H1 (cell line): ENCODE measurements around the gene EPB41L1. TPM values are rescaled to one million over a fixed set of nuclear protein-coding genes. Genes with fewer than 3 reads are reported as not detected.

Source experiments
- CTCF ChIA-PET: fragments of 300-600 bp; sonication (Branson Sonifier 250); formaldehyde crosslinking; loops from one replicate; lab custom pipeline; 2021; ENCODE audit not compliant: partially characterized antibody; lab: Charles Lee
- POLR2A ChIA-PET: fragments of 300-600 bp; sonication (Branson Sonifier 250); formaldehyde crosslinking; loops from one replicate; lab custom pipeline; 2021; ENCODE audit warnings: inconsistent platforms; ENCODE audit not compliant: partially characterized antibody; lab: Charles Lee
- DNase-seq, 2 experiments: peaks; one replicate each; pipeline versions ENCODE4 v3.0.0 to v3.0.0-alpha.2; 2010 to 2022; ENCODE audit warnings: low spot score in 2 of 2, low read depth in 1 of 2, mixed read lengths in 1 of 2
- FAIRE-seq: peaks from 2 replicates; lab custom pipeline; 2011; peaks lifted over from hg19 to GRCh38; lab: Jason Lieb, UNC
- H2AFZ ChIP-seq: 2 replicates; pipeline ENCODE4 v1.8.1; 2012; ENCODE audit warnings: low read length, inconsistent platforms
- H2AK5ac ChIP-seq: 2 replicates; pipeline ENCODE4 v1.6.1; 2013; ENCODE audit warnings: low read depth, low read length
- H2BK120ac ChIP-seq: replicated peaks from 2 replicates; pipeline ENCODE3; 2013; ENCODE audit warnings: low read depth, low read length, inconsistent platforms
- H2BK12ac ChIP-seq: 2 replicates; pipeline ENCODE4 v1.6.1; 2013; ENCODE audit warnings: low read depth, low read length
- H2BK15ac ChIP-seq: 2 replicates; pipeline ENCODE4 v1.6.1; 2013; ENCODE audit warnings: low read length
- H2BK20ac ChIP-seq: 2 replicates; pipeline ENCODE4 v1.6.1; 2013; ENCODE audit warnings: low read length
- H2BK5ac ChIP-seq: 2 replicates; pipeline ENCODE4 v1.6.1; 2013; ENCODE audit warnings: low read depth, low read length
- H3K14ac ChIP-seq: 2 replicates; pipeline ENCODE4 v1.6.1; 2013; ENCODE audit warnings: inconsistent platforms; ENCODE audit not compliant: insufficient read length
- H3K18ac ChIP-seq: 2 replicates; pipeline ENCODE4 v1.6.1; 2013; ENCODE audit warnings: low read length; ENCODE audit errors: extremely low read depth
- H3K23ac ChIP-seq: 2 replicates; pipeline ENCODE4 v1.6.1; 2013; ENCODE audit warnings: inconsistent platforms; ENCODE audit not compliant: insufficient read length
- H3K23me2 ChIP-seq: 2 replicates; pipeline ENCODE4 v1.6.1; 2013; ENCODE audit warnings: low read depth, low read length
- H3K27ac ChIP-seq: 2 replicates; pipeline ENCODE4 v1.6.1; 2011; ENCODE audit warnings: low read depth, low read length, inconsistent platforms
- H3K27me3 ChIP-seq, 4 experiments: replicated peaks in 1 of 4; 1 replicate in 1 of 4; 2 replicates in 3 of 4; pipeline versions ENCODE4 v1.6.1 to v1.8.1; 2011 to 2013; ENCODE audit warnings: low read length in 3 of 4, mild to moderate bottlenecking in 3 of 4, inconsistent platforms in 2 of 4, mixed read lengths in 2 of 4, moderate library complexity in 1 of 4; ENCODE audit not compliant: control insufficient read depth in 3 of 4, insufficient read depth in 3 of 4; ENCODE audit errors: extremely low read depth in 1 of 4
- H3K36me3 ChIP-seq, 4 experiments: 2 replicates each; pipeline versions ENCODE4 v1.6.1 to v1.8.1; 2011 to 2013; ENCODE audit warnings: mild to moderate bottlenecking in 4 of 4, low read length in 3 of 4, moderate library complexity in 2 of 4, control low read depth in 1 of 4, inconsistent platforms in 1 of 4; ENCODE audit not compliant: insufficient read depth in 4 of 4, control insufficient read depth in 2 of 4
- H3K4ac ChIP-seq: replicated peaks from 2 replicates; pipeline ENCODE3; 2013; ENCODE audit warnings: low read length, low read depth, mixed read lengths, inconsistent platforms; ENCODE audit not compliant: insufficient read length
- H3K4me1 ChIP-seq, 4 experiments: replicated peaks in 1 of 4; 1 replicate in 1 of 4; 2 replicates in 3 of 4; pipeline versions ENCODE4 v1.6.1 to v1.8.1; 2011 to 2013; ENCODE audit warnings: low read length in 3 of 4, inconsistent platforms in 2 of 4, mixed read lengths in 1 of 4; ENCODE audit not compliant: insufficient read depth in 4 of 4, control insufficient read depth in 3 of 4
- H3K4me2 ChIP-seq, 2 experiments: 2 replicates each; pipeline versions ENCODE4 v1.6.1 to v1.8.1; 2011 to 2013; ENCODE audit warnings: low read depth in 2 of 2, low read length in 2 of 2, control low read depth in 1 of 2, inconsistent platforms in 1 of 2, mild to moderate bottlenecking in 1 of 2; ENCODE audit not compliant: insufficient read depth in 1 of 2
- H3K4me3 ChIP-seq, 4 experiments: fragments of 200-600, 300-600 bp in 1 of 4; sonication (generic), shearing (Covaris generic), sonication (Bioruptor Twin) in 1 of 4; 2 replicates each; pipeline versions ENCODE4 v1.5.1 to v1.8.1; 2011 to 2016; ENCODE audit warnings: low read length in 4 of 4, low read depth in 3 of 4, control low read depth in 2 of 4, inconsistent platforms in 2 of 4, mild to moderate bottlenecking in 2 of 4, mixed read lengths in 1 of 4, moderate library complexity in 1 of 4; ENCODE audit not compliant: insufficient read depth in 2 of 4; ENCODE audit errors: extremely low read depth in 1 of 4
- H3K56ac ChIP-seq: replicated peaks from 2 replicates; pipeline ENCODE3; 2013; ENCODE audit warnings: low read depth, mild to moderate bottlenecking, mixed read lengths, low read length, inconsistent platforms; ENCODE audit not compliant: insufficient read length
- H3K79me1 ChIP-seq: 2 replicates; pipeline ENCODE4 v1.6.1; 2013; ENCODE audit warnings: low read depth, low read length, control low read depth
- H3K79me2 ChIP-seq, 2 experiments: 2 replicates each; pipeline versions ENCODE4 v1.6.1 to v1.8.1; 2012 to 2013; ENCODE audit warnings: low read length in 2 of 2, mild to moderate bottlenecking in 2 of 2, inconsistent platforms in 1 of 2; ENCODE audit not compliant: insufficient read depth in 2 of 2, control insufficient read depth in 1 of 2
- H3K9ac ChIP-seq, 4 experiments: replicated peaks in 1 of 4; 1 replicate in 1 of 4; 2 replicates in 3 of 4; pipeline versions ENCODE4 v1.6.1 to v1.8.1; 2011 to 2013; ENCODE audit warnings: low read depth in 3 of 4, low read length in 3 of 4, control low read depth in 2 of 4, mild to moderate bottlenecking in 2 of 4, moderate library complexity in 2 of 4, inconsistent platforms in 1 of 4; ENCODE audit errors: extremely low read depth in 1 of 4
- H3K9me3 ChIP-seq, 2 experiments: 2 replicates each; pipeline versions ENCODE4 v1.6.1 to v1.8.1; 2012 to 2013; ENCODE audit warnings: mild to moderate bottlenecking in 2 of 2, moderate library complexity in 2 of 2, control low read depth in 1 of 2, inconsistent platforms in 1 of 2, low read depth in 1 of 2, low read length in 1 of 2, mixed read lengths in 1 of 2; ENCODE audit not compliant: insufficient read depth in 2 of 2
- H4K20me1 ChIP-seq, 2 experiments: replicated peaks in 1 of 2; 2 replicates each; pipeline versions ENCODE3 to v1.8.1; 2011 to 2013; ENCODE audit warnings: inconsistent platforms in 2 of 2, low read length in 2 of 2, mild to moderate bottlenecking in 1 of 2; ENCODE audit not compliant: insufficient read depth in 2 of 2, control insufficient read depth in 1 of 2
- H4K5ac ChIP-seq: 2 replicates; pipeline ENCODE4 v1.6.1; 2013; ENCODE audit warnings: low read length, low read depth, mixed read lengths, inconsistent platforms; ENCODE audit not compliant: insufficient read length
- H4K8ac ChIP-seq: 2 replicates; pipeline ENCODE4 v1.8.0; 2013; ENCODE audit warnings: mild to moderate bottlenecking, moderate library complexity, low read length, inconsistent platforms; ENCODE audit not compliant: insufficient read depth; ENCODE audit errors: extremely low read depth
- H4K91ac ChIP-seq: replicated peaks from 2 replicates; pipeline ENCODE3; 2013; ENCODE audit warnings: low read length, mixed read lengths, inconsistent platforms; ENCODE audit not compliant: insufficient read length
- ATF3 ChIP-seq: IDR thresholded peaks from 2 replicates; pipeline ENCODE4 v1.6.1; 2011; ENCODE audit warnings: low read depth, mild to moderate bottlenecking, low read length; ENCODE audit not compliant: insufficient read depth
- CBX8 ChIP-seq: fragments of 300-800, 300-1000 bp; sonication (generic); IDR thresholded peaks from 2 replicates; pipeline ENCODE4 v1.7.1; 2016; ENCODE audit warnings: low read depth, low read length, borderline replicate concordance
- CTCF ChIP-seq, 3 experiments: IDR thresholded peaks; 1 replicate in 2 of 3; 2 replicates in 1 of 3; pipeline versions ENCODE4 v1.5.1 to v1.6.1; 2011; ENCODE audit warnings: low read length in 3 of 3, mild to moderate bottlenecking in 3 of 3, inconsistent platforms in 2 of 3, low read depth in 1 of 3, moderate library complexity in 1 of 3; ENCODE audit not compliant: insufficient read depth in 1 of 3; ENCODE audit errors: control extremely low read depth in 1 of 3
- FOSL1 ChIP-seq: IDR thresholded peaks from 2 replicates; pipeline ENCODE4 v1.6.1; 2011; ENCODE audit warnings: mild to moderate bottlenecking, low read depth, low read length, moderate library complexity; ENCODE audit not compliant: insufficient read depth
- HDAC2 ChIP-seq, 2 experiments: fragments of 300-600 bp in 1 of 2; sonication (generic) in 1 of 2; IDR thresholded peaks; 2 replicates each; pipeline ENCODE4 v1.6.1; 2011 to 2012; ENCODE audit warnings: low read depth in 2 of 2, low read length in 2 of 2, mild to moderate bottlenecking in 2 of 2, moderate library complexity in 2 of 2, borderline replicate concordance in 1 of 2, inconsistent platforms in 1 of 2
- POLR2A ChIP-seq, 2 experiments: IDR thresholded peaks; 1 replicate in 1 of 2; 2 replicates in 1 of 2; pipeline ENCODE4 v1.6.1; 2011; ENCODE audit warnings: low read depth in 2 of 2, low read length in 2 of 2, mild to moderate bottlenecking in 2 of 2; ENCODE audit errors: control extremely low read depth in 1 of 2
- RBBP5 ChIP-seq: IDR thresholded peaks from 2 replicates; pipeline ENCODE4 v1.7.1; 2012; ENCODE audit warnings: low read depth, mild to moderate bottlenecking, inconsistent platforms, low read length, moderate library complexity, borderline replicate concordance
- TCF12 ChIP-seq: IDR thresholded peaks from 2 replicates; pipeline ENCODE4 v1.6.1; 2011; ENCODE audit warnings: low read depth, mild to moderate bottlenecking, low read length
- WGBS, 2 experiments: shearing (Covaris generic) in 1 of 2; methylation state at CpG; one replicate each; pipeline versions ENCODE4 v1.1.6 to v1.1.7; 2013 to 2015; ENCODE audit warnings: low lambda C conversion rate in 2 of 2, mixed read lengths in 2 of 2, inconsistent platforms in 1 of 2, low coverage in 1 of 2, missing lambda C conversion rate in 1 of 2; ENCODE audit not compliant: insufficient replicate concordance in 2 of 2, insufficient coverage in 1 of 2, insufficient read length in 1 of 2; ENCODE audit errors: extremely low coverage in 1 of 2, missing lambda C conversion rate in 1 of 2; 5-methylcytosine and 5-hydroxymethylcytosine counted together
- polyA plus RNA-seq, 7 experiments: library from polyadenylated mRNA; depleted of rRNA in 3 of 7; stranded (reverse) in 5 of 7; unstranded in 2 of 7; fragments of >200 nt in 5 of 7; fragments of 200-250 nt in 2 of 7; gene quantifications; 1 replicate in 5 of 7; 2 replicates in 1 of 7; 4 replicates in 1 of 7; pipeline versions ENCODE4 v1.2.1 to v1.2.3, GENCODE V29; 2011 to 2013; ENCODE audit warnings: missing spikeins in 2 of 7, mixed read lengths in 2 of 7
- total RNA-seq: library from RNA; stranded (reverse); fragmentation: NEBNext Ultra II Directional; extraction: Animal tissue kit (Norgen Biotek cat#: 25700); gene quantifications from 2 replicates; pipeline ENCODE4 v1.2.1, GENCODE V29; 2021

Gene EPB41L1
- total and polyA plus RNA-seq, 2 of the 8 experiments (the other 6 are each of a cell fraction or from before 2014, with no cell fraction given), result 14.8 to 36.0 TPM

DNA sequence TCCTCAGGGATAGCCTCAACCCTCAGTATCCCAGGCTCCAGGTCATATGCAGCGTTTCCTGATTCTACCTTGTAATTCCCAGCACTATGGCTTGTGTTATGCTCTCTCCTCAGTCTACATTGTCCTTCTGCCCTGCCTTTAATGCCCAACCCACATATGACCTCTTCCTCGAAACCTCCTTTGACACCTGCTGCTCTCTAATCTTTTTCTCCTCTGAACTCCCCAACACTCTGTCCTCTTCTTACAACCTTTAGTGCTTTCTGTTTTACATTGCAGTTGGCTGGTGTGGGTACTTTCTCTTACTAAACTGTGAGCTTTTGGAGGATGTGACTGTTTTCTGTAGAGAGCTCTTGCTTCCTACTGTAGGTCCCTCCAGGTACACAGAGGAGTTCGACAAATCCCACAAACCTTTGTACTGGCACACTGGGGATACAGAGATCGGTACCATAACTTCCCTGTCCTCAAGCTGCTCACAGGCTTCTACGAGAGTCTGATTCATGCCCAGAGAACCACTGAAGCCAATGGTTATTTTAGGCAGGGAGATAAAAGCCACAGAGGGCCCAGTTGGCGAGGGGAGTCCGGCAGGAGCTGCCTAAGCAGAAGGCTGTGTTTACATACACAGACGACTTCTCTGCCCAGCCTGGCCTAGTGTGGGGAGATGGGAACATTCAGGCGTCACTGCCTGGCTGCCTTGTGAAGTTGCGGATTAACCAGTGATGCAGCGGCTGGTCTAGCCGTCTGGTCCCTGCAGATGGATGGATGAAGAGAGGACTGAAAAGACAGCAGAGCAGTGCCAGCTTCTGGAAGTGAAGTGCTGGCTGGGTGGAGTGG, 8.4 kb upstream of the EPB41L1 start:
- H3K27me3 ChIP-seq, result no peaks in the 10 kb centered on the region; a peak in 1 of 7 replicates
- no peak for DNase-seq
- TF ChIP-seq CTCF (IDR thresholded peaks at IDR 0.05; ENCODE audit: control extremely low read depth in 1 of 3, insufficient read depth in 1 of 3, low read depth in 1 of 3, low read length in 3 of 3), result no peak
- no peak for TF ChIP-seq FOSL1
- no peak for TF ChIP-seq TCF12
- no peak for TF ChIP-seq POLR2A (IDR thresholded peaks at IDR 0.05; ENCODE audit: control extremely low read depth in 1 of 2, low read depth in 2 of 2, low read length in 2 of 2)
- TF ChIP-seq CBX8, result no peak
- no peak for TF ChIP-seq ATF3
- TF ChIP-seq HDAC2 (IDR thresholded peaks at IDR 0.05; ENCODE audit: borderline replicate concordance in 1 of 2, low read depth in 2 of 2, low read length in 2 of 2), result no peak
- TF ChIP-seq RBBP5, result no peak

More for the DNA sequence above, 8.4 kb upstream of the EPB41L1 start:
- no peak overlapping the region for H3K23ac ChIP-seq
- no peak overlapping the region for H2BK5ac ChIP-seq
- no peak overlapping the region for H2AFZ ChIP-seq
- H4K91ac ChIP-seq, result no peak overlapping the region
- no peak overlapping the region for H3K56ac ChIP-seq
- WGBS, 2 experiments, result 80% methylated on average over 12 of the region's 12 CpGs; no CpG with 5 or more reads in 1 of the 2 experiments
- H3K23me2 ChIP-seq, result no peaks in the 10 kb centered on the region
- no peaks in the 10 kb centered on the region for H4K20me1 ChIP-seq
- H3K4me1 ChIP-seq, result no peaks in the 10 kb centered on the region; a peak in 1 of 7 replicates
- no peak overlapping the region for H3K4ac ChIP-seq
- no peaks in the 10 kb centered on the region for H3K79me1 ChIP-seq
- ChIA-PET POLR2A (no interaction called here), CTCF (interaction anchor here (2.8 to 8.0 kb wide), 3 partner anchors 12 to 154 kb away, joined by 14 to 89 read pairs (median 45); no protein-coding TSS in a partner anchor)
- no peak overlapping the region for H3K18ac ChIP-seq
- no peak overlapping the region for H3K9ac ChIP-seq
- no peaks in the 10 kb centered on the region; a peak in 1 of 8 replicates for H3K36me3 ChIP-seq
- no peaks in the 10 kb centered on the region for H3K9me3 ChIP-seq
- no peak for FAIRE-seq
- H4K5ac ChIP-seq, result no peak overlapping the region
- no peak overlapping the region; the same call in 1 of the 2 replicates for H4K8ac ChIP-seq
- no peak overlapping the region for H2BK120ac ChIP-seq
- no peak overlapping the region for H2BK12ac ChIP-seq
- H3K4me3 ChIP-seq, result no peak overlapping the region
- no peak overlapping the region for H2BK20ac ChIP-seq
- no peak overlapping the region for H2AK5ac ChIP-seq
- H2BK15ac ChIP-seq, result no peak overlapping the region
- H3K79me2 ChIP-seq, result no peaks in the 10 kb centered on the region
- no peak overlapping the region for H3K4me2 ChIP-seq
- no peak overlapping the region for H3K27ac ChIP-seq
- H3K14ac ChIP-seq, result no peak overlapping the region
